GM21576 (cell line): ENCODE results near the gene PPP1R3E.

Source experiments
- ATAC-seq: cut with Tn5 transposase; IDR thresholded peaks from one replicate; pipeline ENCODE4 v1.9.1; 2021; ENCODE audit warnings: mild to moderate bottlenecking, moderate library complexity; ENCODE audit not compliant: unreplicated experiment

The PPP1R3E gene

GRCh38 chr14:23249824-23250223 lies 52.8 kb downstream of the PPP1R3E start:
- ATAC-seq: no peak

GRCh38 chr14:23248601-23249000 lies 54.1 kb downstream of the PPP1R3E start:
- ATAC-seq: no peak
